Central memory CD8-positive, alpha-beta T cell (primary cell): ENCODE data around the gene RNU6-8.

Experiments used
- ATAC-seq: fragments of 150-1000 bp; cut with Tn5 transposase; replicated peaks from 2 replicates; pipeline ENCODE4 v1.10.0; 2022; ENCODE audit warnings: mild to moderate bottlenecking, moderate FRiP score, moderate number of reproducible peaks; ENCODE audit not compliant: poor library complexity, severe bottlenecking; ENCODE audit errors: extremely low read depth
- DNase-seq, 2 donors: peaks; one replicate each; pipeline ENCODE4 v3.0.0; 2021; ENCODE audit warnings: low spot score in 2 of 2
- H3K27ac Mint-ChIP-seq: one replicate; pipeline ENCODE4 v1.8.0; 2022; ENCODE audit warnings: low read depth, mild to moderate bottlenecking, moderate library complexity, mixed read lengths
- H3K27me3 Mint-ChIP-seq: one replicate; pipeline ENCODE4 v1.8.0; 2022; ENCODE audit warnings: mixed read lengths
- H3K36me3 Mint-ChIP-seq: one replicate; pipeline ENCODE4 v1.8.0; 2022; ENCODE audit warnings: mild to moderate bottlenecking, moderate library complexity, mixed read lengths; ENCODE audit not compliant: insufficient read depth
- H3K4me1 Mint-ChIP-seq: one replicate; pipeline ENCODE4 v1.8.0; 2022; ENCODE audit warnings: mixed read lengths
- H3K4me3 Mint-ChIP-seq: one replicate; pipeline ENCODE4 v1.8.0; 2022; ENCODE audit warnings: mild to moderate bottlenecking, moderate library complexity, mixed read lengths
- H3K9me3 Mint-ChIP-seq: one replicate; pipeline ENCODE4 v1.8.0; 2022; ENCODE audit warnings: mixed read lengths

Gene RNU6-8

GRCh38 chr14:32201193-32201815, 1.8 kb downstream of the RNU6-8 start:
- ATAC-seq (peak; percentile 16), DNase-seq (peak; percentile 28 to 37)
- Mint-ChIP-seq H3K36me3 (peaks cover 29% of the 10 kb centered on the region), H3K27ac (peak overlapping the region; percentile 97), H3K9me3 (no peaks in the 10 kb centered on the region), H3K4me3 (peak overlapping the region; percentile 84), H3K4me1 (peaks cover 32% of the 10 kb centered on the region), H3K27me3 (no peaks in the 10 kb centered on the region)

DNA sequence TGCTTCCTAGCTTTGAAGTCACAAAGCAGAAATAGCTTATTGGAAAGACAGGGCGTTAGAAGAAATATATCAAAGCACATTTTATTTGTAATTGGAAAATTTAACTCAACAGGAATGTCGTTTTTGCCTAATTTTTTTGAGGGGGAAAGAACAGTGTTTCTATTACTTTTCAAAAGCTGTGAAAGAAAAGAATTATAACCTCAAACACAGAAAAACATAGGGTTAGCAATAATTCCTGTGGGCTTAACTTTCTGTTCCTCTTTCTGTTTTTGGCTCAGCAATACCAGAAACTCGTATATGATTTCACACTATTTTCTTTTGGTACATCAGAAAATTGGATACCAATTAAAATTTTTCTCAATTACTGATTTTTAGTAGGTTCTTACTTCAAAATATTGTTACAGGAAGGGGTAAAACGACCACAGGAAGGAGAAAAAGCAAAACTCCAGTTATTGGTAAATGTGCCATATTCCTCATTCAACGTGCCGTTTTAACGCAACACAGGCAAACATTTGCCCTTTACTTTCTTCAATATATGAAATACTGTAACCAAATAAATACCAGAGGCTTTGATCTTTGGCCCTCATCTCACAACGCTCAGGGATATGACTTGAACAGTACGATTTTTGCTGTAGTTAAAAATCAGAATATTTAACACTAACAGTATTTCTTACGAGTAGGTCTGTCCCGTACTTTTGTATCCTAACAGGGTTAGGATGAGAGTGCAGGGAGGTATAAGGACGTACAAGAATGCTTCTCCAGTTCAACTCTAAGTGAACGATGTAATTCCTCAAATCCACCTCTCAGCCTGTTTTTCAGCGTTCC, 2.5 kb downstream of the RNU6-8 start:
- Mint-ChIP-seq H3K27me3 (peaks cover 5% of the 10 kb centered on the region), H3K27ac (peak overlapping the region; percentile 97), H3K36me3 (peaks cover 29% of the 10 kb centered on the region), H3K4me1 (peaks cover 32% of the 10 kb centered on the region), H3K9me3 (no peaks in the 10 kb centered on the region), H3K4me3 (peak overlapping the region; percentile 84)
- ATAC-seq (no peak), DNase-seq (no peak)

DNA sequence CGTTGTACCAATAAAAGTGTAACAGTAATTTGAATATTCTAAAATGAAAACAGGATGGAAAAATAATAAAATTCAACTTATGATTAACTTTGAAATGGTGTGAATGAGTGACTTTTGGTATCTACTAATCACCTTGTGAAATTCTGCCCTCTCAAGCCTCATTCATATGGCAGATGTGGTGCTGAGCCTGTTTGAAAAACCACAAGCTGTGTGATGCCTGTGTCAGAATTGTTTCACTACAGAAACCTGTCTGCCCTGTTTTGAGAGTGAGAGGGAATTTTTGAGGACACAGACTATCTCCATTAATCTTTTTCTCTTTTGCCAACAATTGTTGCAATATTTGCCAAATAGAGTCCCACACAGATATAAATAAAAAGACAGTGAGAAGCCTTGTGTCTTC, 5.2 kb downstream of the RNU6-8 start:
- no peak overlapping the region for H3K27ac Mint-ChIP-seq
- peaks cover 17% of the 10 kb centered on the region for H3K4me1 Mint-ChIP-seq
- no peak overlapping the region for H3K4me3 Mint-ChIP-seq
- no peak for DNase-seq
- H3K27me3 Mint-ChIP-seq, result peaks cover 19% of the 10 kb centered on the region
- ATAC-seq, result no peak
- H3K9me3 Mint-ChIP-seq, result no peaks in the 10 kb centered on the region
- peaks cover 15% of the 10 kb centered on the region for H3K36me3 Mint-ChIP-seq

DNA sequence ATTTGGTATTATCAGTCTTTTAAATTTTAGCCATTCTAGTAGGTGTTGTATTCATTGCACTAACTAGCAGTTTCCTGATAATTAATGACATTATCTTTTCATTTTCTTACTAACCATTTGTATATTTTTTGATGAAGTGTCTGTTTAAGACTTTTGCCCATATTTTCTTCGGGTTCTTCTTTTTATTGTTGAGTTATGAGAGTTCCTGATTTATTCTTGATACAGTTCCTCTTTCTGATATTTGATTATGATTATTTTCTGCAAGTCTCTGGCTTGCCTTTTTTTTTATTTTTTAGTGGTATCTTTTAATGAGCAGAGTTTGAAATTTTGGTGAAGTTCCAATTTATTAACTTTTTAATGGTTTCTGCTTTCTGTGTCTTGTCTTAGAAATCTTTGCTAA, 7.4 kb downstream of the RNU6-8 start:
- no peak for ATAC-seq
- H3K36me3 Mint-ChIP-seq, result no peaks in the 10 kb centered on the region
- H3K27ac Mint-ChIP-seq, result no peak overlapping the region
- no peak for DNase-seq
- no peaks in the 10 kb centered on the region for H3K9me3 Mint-ChIP-seq
- no peaks in the 10 kb centered on the region for H3K4me1 Mint-ChIP-seq
- H3K27me3 Mint-ChIP-seq, result peaks cover 29% of the 10 kb centered on the region
- no peak overlapping the region for H3K4me3 Mint-ChIP-seq

- H3K9me3 Mint-ChIP-seq, result no peaks in the 10 kb centered on the region
- DNase-seq (no peak), ATAC-seq (no peak)
- H3K27me3 Mint-ChIP-seq, result peaks cover 29% of the 10 kb centered on the region
- no peak overlapping the region for H3K27ac Mint-ChIP-seq
- H3K36me3 Mint-ChIP-seq, result no peaks in the 10 kb centered on the region
- H3K4me3 Mint-ChIP-seq, result no peak overlapping the region
- H3K4me1 Mint-ChIP-seq, result no peaks in the 10 kb centered on the region
These were observed 9.5 kb downstream of the RNU6-8 start for GRCh38 chr14:32193532-32193931.

DNA sequence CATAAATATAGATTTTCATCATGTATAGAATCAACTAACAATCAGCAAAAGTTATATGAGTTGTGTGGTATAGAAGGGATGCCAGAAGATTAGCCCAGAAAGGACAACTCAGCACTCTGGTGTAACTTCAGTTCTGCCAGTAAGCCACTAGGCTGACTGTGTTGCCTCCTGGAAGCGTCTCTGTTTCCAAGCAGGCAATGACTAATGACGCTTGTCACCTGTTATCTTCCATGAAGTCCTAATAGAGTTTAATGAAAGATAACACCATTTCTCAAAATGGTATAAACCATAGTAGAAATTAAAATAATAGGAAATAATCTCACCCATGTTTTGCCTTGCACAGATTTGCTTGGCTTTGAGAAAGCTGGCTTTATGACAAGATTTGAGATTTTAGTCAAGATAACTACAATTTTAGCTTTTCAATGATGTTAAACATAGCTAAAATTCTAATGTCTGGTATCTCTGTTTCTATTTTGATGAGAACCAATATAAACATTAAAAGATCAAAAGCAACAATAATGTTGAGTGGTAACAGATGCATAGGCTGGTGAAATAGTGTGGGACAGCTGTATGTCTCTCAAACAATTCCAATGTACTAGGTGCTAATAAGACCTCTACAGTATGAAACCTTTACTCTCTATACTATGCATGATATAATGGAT, 10.2 kb downstream of the RNU6-8 start:
- H3K36me3 Mint-ChIP-seq, result no peaks in the 10 kb centered on the region
- no peak overlapping the region for H3K27ac Mint-ChIP-seq
- H3K4me1 Mint-ChIP-seq, result no peaks in the 10 kb centered on the region
- H3K27me3 Mint-ChIP-seq, result peaks cover 29% of the 10 kb centered on the region
- ATAC-seq (no peak), DNase-seq (no peak)
- H3K9me3 Mint-ChIP-seq, result no peaks in the 10 kb centered on the region
- H3K4me3 Mint-ChIP-seq, result no peak overlapping the region

- no peak for ATAC-seq
- Mint-ChIP-seq H3K4me1 (peaks cover 4% of the 10 kb centered on the region), H3K4me3 (no peak overlapping the region), H3K9me3 (peaks cover 8% of the 10 kb centered on the region), H3K27ac (no peak overlapping the region), H3K27me3 (peaks cover 36% of the 10 kb centered on the region), H3K36me3 (no peaks in the 10 kb centered on the region)
- no peak for DNase-seq
These were observed 12.4 kb downstream of the RNU6-8 start for GRCh38 chr14:32190673-32191072.

DNA sequence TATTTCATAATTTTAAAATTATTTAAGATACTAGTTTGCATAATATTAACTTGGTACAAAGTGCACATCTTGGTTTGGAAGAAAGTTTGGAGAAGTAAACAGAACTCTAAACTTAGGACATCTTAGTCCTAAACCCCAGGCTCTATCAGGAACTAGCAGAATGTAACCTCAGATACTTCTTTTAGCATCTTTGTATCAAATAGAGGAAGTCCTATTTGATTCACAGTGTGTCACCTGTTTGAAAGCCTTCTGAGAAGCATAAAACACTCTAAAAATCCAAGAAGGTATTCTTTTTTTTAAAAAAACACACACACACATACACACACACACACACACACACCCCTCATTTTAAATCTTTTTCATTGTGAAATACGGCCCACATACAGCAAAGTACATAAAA, 13.3 kb downstream of the RNU6-8 start:
- ATAC-seq (no peak), DNase-seq (no peak)
- Mint-ChIP-seq H3K4me1 (peaks cover 4% of the 10 kb centered on the region), H3K9me3 (peaks cover 13% of the 10 kb centered on the region), H3K4me3 (no peak overlapping the region), H3K36me3 (no peaks in the 10 kb centered on the region), H3K27ac (no peak overlapping the region), H3K27me3 (peaks cover 36% of the 10 kb centered on the region)

GRCh38 chr14:32186248-32186647, 16.8 kb downstream of the RNU6-8 start:
- no peak for ATAC-seq
- Mint-ChIP-seq H3K4me1 (peaks cover 4% of the 10 kb centered on the region), H3K9me3 (peaks cover 13% of the 10 kb centered on the region), H3K27ac (no peak overlapping the region), H3K36me3 (peaks cover 1% of the 10 kb centered on the region), H3K4me3 (no peak overlapping the region), H3K27me3 (peaks cover 40% of the 10 kb centered on the region)
- DNase-seq, result no peak

- Mint-ChIP-seq H3K36me3 (peaks cover 1% of the 10 kb centered on the region), H3K4me1 (peaks cover 4% of the 10 kb centered on the region), H3K4me3 (no peak overlapping the region), H3K9me3 (peaks cover 13% of the 10 kb centered on the region), H3K27ac (no peak overlapping the region), H3K27me3 (peaks cover 51% of the 10 kb centered on the region)
- DNase-seq, result no peak
- no peak for ATAC-seq
These were observed 18.0 kb downstream of the RNU6-8 start for GRCh38 chr14:32185097-32185496.

DNA sequence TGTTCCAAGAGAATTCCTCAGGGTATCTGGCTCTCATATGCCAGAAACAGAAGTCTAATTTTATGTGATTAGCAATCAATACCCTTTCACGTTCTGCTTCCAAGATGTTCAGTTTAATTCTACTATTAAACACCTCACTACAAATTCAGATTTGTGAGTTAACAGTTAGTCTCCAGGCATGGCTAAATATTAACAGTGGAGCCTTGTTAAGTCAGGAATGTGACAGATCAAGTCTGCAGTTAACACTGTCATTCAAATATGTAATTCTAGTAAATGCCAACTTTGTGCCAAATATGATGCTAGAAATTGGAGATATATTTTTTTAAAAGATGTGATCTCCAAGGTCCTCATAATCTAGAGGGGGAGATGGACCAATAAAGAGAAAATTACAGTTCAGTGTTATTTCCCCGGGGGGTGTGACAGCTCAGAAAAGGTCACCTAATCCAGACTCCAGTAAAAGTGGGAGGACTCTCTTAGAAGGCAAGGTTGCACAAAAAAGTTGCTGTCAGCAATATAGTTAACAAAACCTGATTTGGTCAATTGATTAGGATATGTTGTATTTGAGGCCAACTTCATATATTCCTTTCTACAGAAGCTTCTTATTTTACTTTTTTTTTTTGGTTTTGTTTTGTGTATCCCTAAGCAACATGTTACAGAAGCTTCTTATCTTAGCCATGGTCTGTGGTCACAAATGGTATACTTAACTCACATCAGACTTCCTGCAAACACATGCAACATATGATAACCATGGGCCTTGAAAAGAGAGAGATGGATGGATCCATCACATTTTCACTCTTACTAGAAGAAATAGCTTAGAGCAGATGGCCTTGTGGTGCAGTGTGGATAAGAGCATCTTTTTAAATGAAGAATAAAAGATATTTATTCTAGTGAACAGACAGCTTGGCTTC, 19.7 kb downstream of the RNU6-8 start:
- H3K27ac Mint-ChIP-seq, result no peak overlapping the region
- no peak for ATAC-seq
- DNase-seq, result no peak
- H3K27me3 Mint-ChIP-seq, result peaks cover 68% of the 10 kb centered on the region
- peaks cover 13% of the 10 kb centered on the region for H3K9me3 Mint-ChIP-seq
- no peak overlapping the region for H3K4me3 Mint-ChIP-seq
- peaks cover 1% of the 10 kb centered on the region for H3K36me3 Mint-ChIP-seq
- H3K4me1 Mint-ChIP-seq, result peaks cover 4% of the 10 kb centered on the region

DNA sequence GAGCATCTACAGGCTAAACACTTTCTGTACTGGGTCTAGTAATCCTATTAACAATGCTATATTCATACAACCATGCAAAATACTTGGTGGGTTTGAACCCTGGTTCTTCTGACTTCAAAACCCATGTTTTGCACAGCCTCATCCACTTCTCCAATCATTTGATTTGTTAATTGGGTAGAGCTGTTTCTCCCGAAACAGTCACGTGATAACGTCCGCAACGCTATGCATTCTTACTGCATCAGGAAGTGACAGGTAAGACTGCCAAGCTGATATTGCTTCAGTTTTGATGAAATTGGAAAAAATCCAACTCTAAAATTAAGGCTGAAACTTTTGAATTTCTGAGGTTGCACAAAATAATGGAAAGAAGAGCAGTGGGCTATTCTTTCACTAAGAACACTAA, 31.6 kb downstream of the RNU6-8 start:
- H3K4me3 Mint-ChIP-seq, result no peak overlapping the region
- H3K4me1 Mint-ChIP-seq, result no peaks in the 10 kb centered on the region
- H3K9me3 Mint-ChIP-seq, result no peaks in the 10 kb centered on the region
- DNase-seq (no peak), ATAC-seq (no peak)
- peaks cover 9% of the 10 kb centered on the region for H3K27me3 Mint-ChIP-seq
- H3K27ac Mint-ChIP-seq, result no peak overlapping the region
- H3K36me3 Mint-ChIP-seq, result no peaks in the 10 kb centered on the region
